ENCODE results near the gene RAC2.

Gene RAC2

DNA sequence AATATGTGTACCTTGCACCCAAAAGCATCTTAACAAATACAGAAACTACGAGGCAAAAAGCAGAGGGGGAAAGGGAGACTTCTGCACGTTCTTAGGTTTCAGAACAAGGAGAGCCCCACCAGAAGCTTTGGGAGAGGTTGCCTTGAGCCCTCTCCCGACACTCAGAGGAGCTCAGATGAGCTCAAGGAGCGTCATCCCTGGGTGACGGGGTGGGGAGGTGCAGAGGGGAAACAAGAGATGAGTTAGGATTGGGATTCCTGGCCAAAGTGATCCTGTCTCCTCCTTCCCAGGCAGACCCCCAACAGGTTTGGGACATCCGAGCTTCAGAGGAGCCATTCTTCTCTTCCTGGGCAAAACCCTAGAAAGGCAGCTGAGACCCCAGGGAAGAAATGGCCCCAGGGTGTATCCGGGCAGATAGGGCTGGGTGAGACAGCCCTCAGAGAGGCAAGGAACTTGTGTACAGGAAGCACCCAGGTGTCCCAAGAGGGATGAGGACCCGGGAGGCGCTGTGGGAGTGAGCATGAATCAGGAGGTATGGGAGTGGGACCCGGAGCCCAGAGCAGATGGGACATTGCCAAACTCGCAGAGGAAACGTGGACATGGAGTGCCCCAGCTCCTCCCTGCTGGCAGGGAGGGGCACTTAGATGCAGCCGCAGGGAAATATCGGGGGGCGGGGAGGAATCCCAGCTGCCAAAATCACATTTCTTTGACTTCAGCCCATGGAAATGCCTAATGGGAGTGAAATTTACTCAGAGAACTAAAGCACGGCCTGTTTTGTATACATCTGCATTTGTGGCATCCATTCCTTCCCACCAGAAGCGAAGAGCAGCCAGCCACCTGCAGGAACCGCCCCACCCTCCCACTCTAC is 68.4 kb downstream of the RAC2 start:
- no peak for DNase-seq (ENCODE audit: low spot score)
